WTC11 (cell line): ENCODE data around the gene CCDC43. TPM values are rescaled to one million over a fixed set of nuclear protein-coding genes. Genes with fewer than 3 reads are reported as not detected.

Experiments
- ATAC-seq: fragments of 200-7000 bp; cut with Tn5 transposase; 2 replicates; pipeline ENCODE4 v1.10.0; 2021; ENCODE audit warnings: mild to moderate bottlenecking, moderate library complexity
- CTCF ChIA-PET: fragments of 300-600 bp; sonication (Branson Sonifier 250); formaldehyde crosslinking; loops from one replicate; lab custom pipeline; 2021; ENCODE audit warnings: antibody characterized with exemption; lab: Charles Lee
- POLR2A ChIA-PET: fragments of 350-600 bp; sonication (Branson Sonifier 250); formaldehyde crosslinking; loops from one replicate; lab custom pipeline; 2021; ENCODE audit warnings: antibody characterized with exemption; lab: Charles Lee
- DNase-seq: peaks from one replicate; pipeline ENCODE4 v3.0.0; 2021; ENCODE audit warnings: low spot score
- H3K27ac Mint-ChIP-seq: 2 replicates; pipeline ENCODE4 v1.8.0; 2021; ENCODE audit warnings: mixed read lengths
- H3K27me3 Mint-ChIP-seq: 2 replicates; pipeline ENCODE4 v1.8.0; 2021; ENCODE audit warnings: low read depth, mild to moderate bottlenecking, moderate library complexity, mixed read lengths
- H3K36me3 Mint-ChIP-seq: 2 replicates; pipeline ENCODE4 v1.8.0; 2021; ENCODE audit warnings: mixed read lengths
- H3K4me1 Mint-ChIP-seq: 2 replicates; pipeline ENCODE4 v1.8.0; 2022; ENCODE audit warnings: mixed read lengths
- H3K4me3 Mint-ChIP-seq: 2 replicates; pipeline ENCODE4 v1.8.0; 2021; ENCODE audit warnings: mild to moderate bottlenecking, moderate library complexity, mixed read lengths
- H3K9me3 Mint-ChIP-seq: 2 replicates; pipeline ENCODE4 v1.8.0; 2021; ENCODE audit warnings: mixed read lengths
- CREB1 ChIP-seq: sonication (generic); formaldehyde crosslinking; IDR thresholded peaks from 2 replicates; pipeline ENCODE4 v1.8.0; 2023; ENCODE audit warnings: mild to moderate bottlenecking, missing genetic modification reagents
- E2F4 ChIP-seq: sonication (generic); formaldehyde crosslinking; IDR thresholded peaks from 2 replicates; pipeline ENCODE4 v1.8.1; 2022; ENCODE audit warnings: low read depth, mild to moderate bottlenecking, moderate library complexity, missing genetic modification reagents, borderline replicate concordance
- EMX1 ChIP-seq: fragments of 250-450 bp; sonication (Bioruptor Pico); IDR thresholded peaks from 2 replicates; pipeline ENCODE4 v1.8.0; 2021; ENCODE audit warnings: mild to moderate bottlenecking
- ESRRA ChIP-seq: sonication (generic); formaldehyde crosslinking; IDR thresholded peaks from 2 replicates; pipeline ENCODE4 v1.8.1; 2022; ENCODE audit warnings: mild to moderate bottlenecking, missing genetic modification reagents, borderline replicate concordance
- ETV6 ChIP-seq: sonication (generic); formaldehyde crosslinking; IDR thresholded peaks from 2 replicates; pipeline ENCODE4 v1.8.1; 2022; ENCODE audit warnings: mild to moderate bottlenecking, missing genetic modification reagents
- GTF2I ChIP-seq: fragments of 250-450 bp; sonication (Bioruptor Pico); conservative IDR thresholded peaks from 2 replicates; pipeline ENCODE4 v1.4.0; 2021; ENCODE audit warnings: mild to moderate bottlenecking
- IRF2 ChIP-seq: sonication (generic); formaldehyde crosslinking; IDR thresholded peaks from 2 replicates; pipeline ENCODE4 v1.8.0; 2022; ENCODE audit warnings: low read depth, missing genetic modification reagents, borderline replicate concordance
- MXD4 ChIP-seq: fragments of 250-450 bp; sonication (Bioruptor Pico); IDR thresholded peaks from 2 replicates; pipeline ENCODE4 v1.8.0; 2021; ENCODE audit warnings: mild to moderate bottlenecking, moderate library complexity, borderline replicate concordance
- SP1 ChIP-seq: sonication (generic); formaldehyde crosslinking; conservative IDR thresholded peaks from 2 replicates; pipeline ENCODE4 v1.8.1; 2022; ENCODE audit warnings: missing genetic modification reagents
- USF1 ChIP-seq: sonication (generic); formaldehyde crosslinking; IDR thresholded peaks from 2 replicates; pipeline ENCODE4 v1.8.0; 2022; ENCODE audit warnings: mild to moderate bottlenecking, missing genetic modification reagents
- ZBTB21 ChIP-seq: sonication (generic); formaldehyde crosslinking; IDR thresholded peaks from 2 replicates; pipeline ENCODE4 v1.8.1; 2023; ENCODE audit warnings: mild to moderate bottlenecking, missing genetic modification reagents, borderline replicate concordance
- ZMAT4 ChIP-seq: fragments of 250-450 bp; sonication (Bioruptor Pico); IDR thresholded peaks from 2 replicates; pipeline ENCODE4 v1.9.0; 2021; ENCODE audit warnings: mild to moderate bottlenecking
- ZNF138 ChIP-seq: sonication (generic); formaldehyde crosslinking; conservative IDR thresholded peaks from 2 replicates; pipeline ENCODE4 v1.8.1; 2022; ENCODE audit warnings: mild to moderate bottlenecking, moderate library complexity, missing genetic modification reagents
- ZNF416 ChIP-seq: fragments of 250-450 bp; sonication (Bioruptor Pico); IDR thresholded peaks from 2 replicates; pipeline ENCODE4 v1.9.0; 2021; ENCODE audit warnings: mild to moderate bottlenecking, inconsistent platforms
- total RNA-seq: library from RNA; stranded (reverse); gene quantifications from 3 replicates; pipeline ENCODE4 v1.2.3, GENCODE V29; 2021
- TF ChIP-seq, protein P1 (sequence below): sonication (generic); formaldehyde crosslinking; IDR thresholded peaks from 2 replicates; pipeline ENCODE4 v1.8.1; 2023; ENCODE audit warnings: mild to moderate bottlenecking, missing genetic modification reagents
- TF ChIP-seq, protein P2 (sequence below): sonication (generic); formaldehyde crosslinking; IDR thresholded peaks from 2 replicates; pipeline ENCODE4 v1.8.1; 2022; ENCODE audit warnings: mild to moderate bottlenecking, missing genetic modification reagents, moderate library complexity, borderline replicate concordance
- TF ChIP-seq, protein P3 (sequence below): sonication (generic); formaldehyde crosslinking; IDR thresholded peaks from 2 replicates; pipeline ENCODE4 v1.8.0; 2022; ENCODE audit warnings: mild to moderate bottlenecking, missing genetic modification reagents

The CCDC43 gene
- total RNA-seq, 1 experiment from 2014 or later: 37.9 TPM

GRCh38 chr17:44738214-44738906, 48.8 kb upstream of the CCDC43 start (continued):
- TF ChIP-seq, protein P1, sequence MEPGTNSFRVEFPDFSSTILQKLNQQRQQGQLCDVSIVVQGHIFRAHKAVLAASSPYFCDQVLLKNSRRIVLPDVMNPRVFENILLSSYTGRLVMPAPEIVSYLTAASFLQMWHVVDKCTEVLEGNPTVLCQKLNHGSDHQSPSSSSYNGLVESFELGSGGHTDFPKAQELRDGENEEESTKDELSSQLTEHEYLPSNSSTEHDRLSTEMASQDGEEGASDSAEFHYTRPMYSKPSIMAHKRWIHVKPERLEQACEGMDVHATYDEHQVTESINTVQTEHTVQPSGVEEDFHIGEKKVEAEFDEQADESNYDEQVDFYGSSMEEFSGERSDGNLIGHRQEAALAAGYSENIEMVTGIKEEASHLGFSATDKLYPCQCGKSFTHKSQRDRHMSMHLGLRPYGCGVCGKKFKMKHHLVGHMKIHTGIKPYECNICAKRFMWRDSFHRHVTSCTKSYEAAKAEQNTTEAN (CRISPR knock-in tag): no peak
- no peak for TF ChIP-seq ZNF416 (CRISPR knock-in tag)
- no peak for TF ChIP-seq SP1 (CRISPR knock-in tag)
- TF ChIP-seq, protein P2, sequence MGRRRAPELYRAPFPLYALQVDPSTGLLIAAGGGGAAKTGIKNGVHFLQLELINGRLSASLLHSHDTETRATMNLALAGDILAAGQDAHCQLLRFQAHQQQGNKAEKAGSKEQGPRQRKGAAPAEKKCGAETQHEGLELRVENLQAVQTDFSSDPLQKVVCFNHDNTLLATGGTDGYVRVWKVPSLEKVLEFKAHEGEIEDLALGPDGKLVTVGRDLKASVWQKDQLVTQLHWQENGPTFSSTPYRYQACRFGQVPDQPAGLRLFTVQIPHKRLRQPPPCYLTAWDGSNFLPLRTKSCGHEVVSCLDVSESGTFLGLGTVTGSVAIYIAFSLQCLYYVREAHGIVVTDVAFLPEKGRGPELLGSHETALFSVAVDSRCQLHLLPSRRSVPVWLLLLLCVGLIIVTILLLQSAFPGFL: no peak

- TF ChIP-seq CREB1 (CRISPR knock-in tag): no peak
- no peak for TF ChIP-seq EMX1 (CRISPR knock-in tag)
- TF ChIP-seq ESRRA: no peak
- no peak for TF ChIP-seq IRF2
- no peak for TF ChIP-seq E2F4 (CRISPR knock-in tag)
- no peak for TF ChIP-seq GTF2I (CRISPR knock-in tag)
- TF ChIP-seq MXD4 (CRISPR knock-in tag): no peak
- no peak for TF ChIP-seq ZBTB21 (CRISPR knock-in tag)
- no peak for TF ChIP-seq ETV6
- TF ChIP-seq, protein P3, sequence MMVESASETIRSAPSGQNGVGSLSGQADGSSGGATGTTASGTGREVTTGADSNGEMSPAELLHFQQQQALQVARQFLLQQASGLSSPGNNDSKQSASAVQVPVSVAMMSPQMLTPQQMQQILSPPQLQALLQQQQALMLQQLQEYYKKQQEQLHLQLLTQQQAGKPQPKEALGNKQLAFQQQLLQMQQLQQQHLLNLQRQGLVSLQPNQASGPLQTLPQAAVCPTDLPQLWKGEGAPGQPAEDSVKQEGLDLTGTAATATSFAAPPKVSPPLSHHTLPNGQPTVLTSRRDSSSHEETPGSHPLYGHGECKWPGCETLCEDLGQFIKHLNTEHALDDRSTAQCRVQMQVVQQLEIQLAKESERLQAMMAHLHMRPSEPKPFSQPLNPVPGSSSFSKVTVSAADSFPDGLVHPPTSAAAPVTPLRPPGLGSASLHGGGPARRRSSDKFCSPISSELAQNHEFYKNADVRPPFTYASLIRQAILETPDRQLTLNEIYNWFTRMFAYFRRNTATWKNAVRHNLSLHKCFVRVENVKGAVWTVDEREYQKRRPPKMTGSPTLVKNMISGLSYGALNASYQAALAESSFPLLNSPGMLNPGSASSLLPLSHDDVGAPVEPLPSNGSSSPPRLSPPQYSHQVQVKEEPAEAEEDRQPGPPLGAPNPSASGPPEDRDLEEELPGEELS: no peak
- no peak for TF ChIP-seq ZNF138 (CRISPR knock-in tag)
- no peak for TF ChIP-seq ZMAT4 (CRISPR knock-in tag)
- TF ChIP-seq USF1 (CRISPR knock-in tag): no peak
- Mint-ChIP-seq H3K4me3 (no peak overlapping the region), H3K27me3 (no peaks in the 10 kb centered on the region), H3K36me3 (peaks cover 53% of the 10 kb centered on the region), H3K27ac (no peak overlapping the region), H3K9me3 (no peaks in the 10 kb centered on the region), H3K4me1 (peaks cover 11% of the 10 kb centered on the region)
- CTCF ChIA-PET: interaction anchor here (0.5 to 2.4 kb wide), 2 partner anchors 9 to 203 kb away, joined by 5 to 6 read pairs; no protein-coding TSS in a partner anchor
- POLR2A ChIA-PET: no interaction called here
- DNase-seq (no peak), ATAC-seq (no peak)
Observed at GRCh38 chr17:44736551-44737240, 47.1 kb upstream of the CCDC43 start.
